Measurements from ENCODE around the gene KRTAP5-2. TPM values are rescaled to one million over a fixed set of nuclear protein-coding genes. Genes with fewer than 3 reads are reported as not detected.

The KRTAP5-2 gene
- total RNA-seq, 2 donors from 2014 or later: not detected

DNA sequence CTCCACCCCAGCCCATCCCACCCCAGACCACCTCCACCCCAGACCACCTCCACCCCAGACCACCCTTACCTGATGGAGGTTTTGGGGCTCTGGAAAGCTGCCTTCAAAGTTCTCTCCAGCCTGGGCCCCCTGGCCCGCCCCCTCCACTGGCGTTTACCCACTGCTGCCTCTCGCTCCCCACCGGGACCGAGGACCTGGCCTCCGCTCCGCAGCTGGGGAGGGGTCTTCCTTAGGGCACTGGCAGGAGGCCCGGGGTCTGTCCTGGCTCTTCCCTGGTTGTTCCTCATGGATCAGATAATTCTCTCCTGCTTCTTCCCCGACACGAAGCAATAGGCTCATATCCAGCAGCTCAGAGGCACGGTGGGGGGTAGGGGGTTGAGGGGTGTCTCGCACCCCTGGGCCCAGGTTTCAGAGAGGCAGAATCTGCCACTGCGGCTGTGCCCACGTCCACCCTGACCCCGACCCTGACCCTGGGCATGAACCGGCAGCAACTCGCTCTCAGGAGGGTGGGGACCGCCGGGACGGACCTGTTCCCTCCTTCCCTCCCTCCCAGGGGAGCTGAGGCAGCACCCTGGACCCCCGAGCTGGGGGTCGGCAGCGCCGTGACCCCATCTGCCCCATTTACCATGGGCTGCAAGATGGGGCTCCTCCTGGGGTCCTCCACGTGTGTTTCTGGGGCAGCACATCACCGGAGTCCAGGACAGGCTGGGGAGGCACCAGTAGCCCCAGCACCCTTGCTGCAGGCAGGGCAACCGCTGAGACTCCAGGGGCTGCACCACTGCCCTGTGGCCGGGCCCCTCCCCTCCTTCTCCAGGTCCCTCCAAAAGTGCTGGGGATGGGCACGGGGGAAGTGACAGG, 44.4 kb upstream of the KRTAP5-2 start:
- Histone ChIP-seq H3K4me3 (no peak overlapping the region), H3K4me1 (replicated peaks) (no peaks in the 10 kb centered on the region), H3K9me3 (no peaks in the 10 kb centered on the region), H3K27me3 (replicated peaks; ENCODE audit: insufficient read depth) (no peaks in the 10 kb centered on the region), H3K36me3 (no peaks in the 10 kb centered on the region), H3K27ac (no peak overlapping the region)
- WGBS: 77% methylated on average over 29 of the region's 29 CpGs
- TF ChIP-seq POLR2AphosphoS5 (IDR thresholded peaks at IDR 0.05) (no peak), POLR2A (IDR thresholded peaks at IDR 0.05) (no peak), CTCF (IDR thresholded peaks at IDR 0.05) (no peak)
- intact Hi-C loops (cut with DNase I): no loop called here
- DNase-seq (ENCODE audit: low spot score): no peak

DNA sequence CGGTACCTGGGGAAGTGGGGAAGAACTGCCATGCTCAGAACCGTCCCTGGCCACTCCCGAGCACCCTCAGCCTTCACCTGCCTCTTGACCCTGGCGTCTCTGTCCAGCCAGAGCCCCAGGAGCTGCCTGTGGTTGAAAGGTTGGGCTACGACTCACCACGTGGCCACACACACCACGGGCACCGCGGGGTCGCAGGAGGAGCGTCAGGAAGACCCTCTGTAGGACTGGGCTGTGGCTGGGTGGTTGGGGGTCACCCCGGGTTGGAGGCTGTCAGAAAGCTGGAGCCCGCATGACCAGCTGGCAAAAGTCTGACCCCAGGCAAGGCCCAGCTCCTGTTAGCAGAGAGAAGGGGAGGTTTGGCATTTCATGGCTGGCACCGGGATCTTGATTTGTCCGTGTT, 43.0 kb upstream of the KRTAP5-2 start:
- Histone ChIP-seq H3K4me1 (replicated peaks) (no peaks in the 10 kb centered on the region), H3K27ac (no peak overlapping the region), H3K36me3 (no peaks in the 10 kb centered on the region), H3K9me3 (no peaks in the 10 kb centered on the region), H3K27me3 (replicated peaks; ENCODE audit: insufficient read depth) (no peaks in the 10 kb centered on the region), H3K4me3 (no peak overlapping the region)
- WGBS: 88% methylated on average over 15 of the region's 15 CpGs
- no peak for TF ChIP-seq POLR2A (IDR thresholded peaks at IDR 0.05)
- no peak for DNase-seq (ENCODE audit: low spot score)
- intact Hi-C loops (cut with DNase I): no loop called here

GRCh38 chr11:1640076-1640946, 42.2 kb upstream of the KRTAP5-2 start:
- no peak for TF ChIP-seq POLR2A (IDR thresholded peaks at IDR 0.05)
- peak; percentile 37 to 53 (median 42) for TF ChIP-seq CTCF (IDR thresholded peaks at IDR 0.05)
- TF ChIP-seq POLR2AphosphoS5 (IDR thresholded peaks at IDR 0.05): no peak
- H3K4me1 ChIP-seq (replicated peaks): no peaks in the 10 kb centered on the region
- no peak overlapping the region for H3K4me3 ChIP-seq
- WGBS: 65% methylated on average over 32 of the region's 32 CpGs
- no peaks in the 10 kb centered on the region for H3K9me3 ChIP-seq
- intact Hi-C loops (cut with DNase I): no loop called here
- no peak overlapping the region for H3K27ac ChIP-seq
- no peak for DNase-seq (ENCODE audit: low spot score)
- no peaks in the 10 kb centered on the region for H3K27me3 ChIP-seq (replicated peaks; ENCODE audit: insufficient read depth)
- no peaks in the 10 kb centered on the region for H3K36me3 ChIP-seq

- Histone ChIP-seq H3K4me1 (replicated peaks) (no peaks in the 10 kb centered on the region), H3K27me3 (replicated peaks; ENCODE audit: insufficient read depth) (no peaks in the 10 kb centered on the region), H3K9me3 (no peaks in the 10 kb centered on the region), H3K27ac (no peak overlapping the region), H3K36me3 (no peaks in the 10 kb centered on the region), H3K4me3 (no peak overlapping the region)
- TF ChIP-seq POLR2AphosphoS5 (IDR thresholded peaks at IDR 0.05) (no peak), CTCF (IDR thresholded peaks at IDR 0.05) (no peak), POLR2A (IDR thresholded peaks at IDR 0.05) (no peak)
- DNase-seq (ENCODE audit: low spot score): no peak
- intact Hi-C loops (cut with DNase I): no loop called here
- 63% methylated on average over 15 of the region's 15 CpGs for WGBS
These were observed 41.6 kb upstream of the KRTAP5-2 start for GRCh38 chr11:1639666-1640065.

DNA sequence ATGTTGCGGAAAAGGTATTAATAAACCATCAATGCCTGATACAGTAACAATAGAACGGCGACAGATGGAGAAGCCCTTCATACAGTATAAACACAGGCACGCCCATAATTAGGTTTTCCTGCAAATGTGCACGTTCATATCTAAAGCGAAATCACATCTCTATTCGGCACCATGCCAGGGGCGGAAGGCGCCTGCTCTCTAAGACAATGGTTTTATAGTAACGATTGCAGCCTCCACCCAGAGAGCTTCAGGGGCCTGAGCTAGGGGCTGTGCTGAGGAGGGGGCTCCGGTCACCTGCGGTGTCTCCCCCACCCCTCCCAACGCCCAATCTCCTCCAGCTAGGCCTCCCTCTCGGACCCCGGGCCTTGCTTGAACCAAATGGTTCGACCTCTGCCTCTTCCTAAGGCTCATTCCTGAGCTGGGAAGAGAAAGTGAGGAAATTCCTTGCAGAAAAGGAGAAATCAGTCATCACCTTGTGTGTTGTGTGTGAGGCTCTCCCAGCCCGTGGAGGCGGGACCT, 41.1 kb upstream of the KRTAP5-2 start:
- DNase-seq (ENCODE audit: low spot score): no peak
- Histone ChIP-seq H3K9me3 (no peaks in the 10 kb centered on the region), H3K27ac (no peak overlapping the region), H3K36me3 (no peaks in the 10 kb centered on the region), H3K27me3 (replicated peaks; ENCODE audit: insufficient read depth) (no peaks in the 10 kb centered on the region), H3K4me1 (replicated peaks) (no peaks in the 10 kb centered on the region), H3K4me3 (no peak overlapping the region)
- TF ChIP-seq CTCF (IDR thresholded peaks at IDR 0.05) (no peak), POLR2AphosphoS5 (IDR thresholded peaks at IDR 0.05) (no peak)
- WGBS: 29% methylated on average over 18 of the region's 18 CpGs
- intact Hi-C loops (cut with DNase I): no loop called here

Measured in prostate gland (tissue), 2 donors.